Nucleus accumbens (tissue), 56 donors: ENCODE measurements around the gene CARMIL3.
A peak's percentile ranks its signal among the peaks of the same experiment; 100 is the strongest.

Experiments used
- DNase-seq, 56 donors: peaks; one replicate each; lab custom pipeline; 2025; lab: John Stamatoyannopoulos, UW

CARMIL3 gene

DNA sequence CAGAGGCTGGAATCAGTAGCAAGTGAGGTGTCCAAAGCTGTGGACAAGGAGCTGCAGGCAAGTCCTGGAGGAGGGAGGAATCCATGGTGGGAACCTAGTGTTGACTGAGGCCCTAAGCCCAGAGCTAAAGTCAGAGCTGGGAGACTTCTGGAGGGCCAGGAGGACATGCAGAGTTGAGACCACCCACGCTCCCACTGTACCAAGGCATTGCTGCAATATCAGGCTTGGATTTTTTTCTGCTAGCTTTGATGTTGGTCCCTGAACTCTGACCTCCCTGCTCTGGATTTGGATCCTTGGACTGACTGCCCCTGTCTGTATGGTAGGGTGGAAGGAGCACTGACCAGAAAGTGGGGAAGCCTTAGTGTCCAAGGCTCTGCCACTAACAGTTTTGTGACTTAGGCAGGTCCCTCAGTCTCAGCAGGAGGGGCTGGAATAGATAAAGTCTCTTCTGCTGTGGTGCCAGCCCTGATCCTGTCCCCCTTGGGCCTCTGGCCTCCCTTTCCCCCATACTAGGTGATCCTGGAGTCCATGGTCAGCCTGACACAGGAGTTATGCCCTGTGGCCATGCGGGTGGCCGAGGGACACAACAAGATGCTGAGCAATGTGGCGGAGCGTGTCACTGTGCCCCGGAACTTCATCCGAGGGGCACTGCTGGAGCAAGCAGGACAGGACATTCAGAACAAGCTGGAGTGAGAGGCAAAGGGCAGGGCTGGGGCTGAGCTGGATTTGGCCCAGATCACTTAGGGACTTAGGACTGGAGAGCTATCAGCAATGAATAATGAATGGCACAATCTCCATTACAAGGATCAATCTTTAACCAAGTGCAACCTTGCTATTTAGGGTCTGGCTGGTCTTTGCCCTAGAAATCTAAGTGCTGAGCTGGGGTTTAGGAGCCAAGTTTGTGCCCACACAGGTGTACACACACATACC lies 9.4 kb downstream of the CARMIL3 start:
- DNase-seq: no peak

DNA sequence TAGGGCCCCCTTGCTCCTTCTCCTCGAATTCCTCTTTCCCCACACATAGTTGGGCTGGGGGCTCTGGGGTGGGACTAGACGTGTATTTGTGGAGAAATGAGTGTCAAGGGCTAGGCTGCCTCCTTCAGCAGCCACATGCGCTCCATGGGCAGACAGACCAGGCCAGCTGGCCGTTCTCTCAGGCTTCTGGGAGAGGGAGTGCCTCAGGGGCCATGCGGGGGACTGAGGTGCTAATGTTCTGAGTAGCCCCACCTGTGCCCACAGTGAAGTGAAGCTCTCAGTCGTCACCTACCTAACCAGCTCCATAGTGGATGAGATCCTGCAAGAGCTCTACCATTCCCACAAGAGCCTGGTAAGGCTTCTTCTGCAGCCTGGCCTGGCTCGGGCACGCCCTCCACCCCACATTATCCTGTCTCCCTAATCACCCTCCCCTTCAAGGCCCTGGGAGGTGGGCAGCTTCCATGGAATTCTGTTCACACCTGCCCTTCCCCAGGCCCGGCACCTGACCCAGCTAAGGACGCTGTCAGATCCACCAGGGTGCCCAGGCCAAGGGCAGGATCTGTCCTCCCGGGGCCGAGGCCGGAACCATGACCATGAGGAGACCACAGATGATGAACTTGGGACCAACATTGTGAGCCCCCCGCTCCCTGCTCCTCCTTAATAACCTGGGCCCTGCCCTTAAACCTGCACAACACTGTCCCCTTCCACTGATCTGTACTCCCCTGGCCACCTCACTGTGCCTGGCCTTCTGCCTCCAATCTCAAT lies 10.6 kb downstream of the CARMIL3 start:
- DNase-seq: no peak

DNA sequence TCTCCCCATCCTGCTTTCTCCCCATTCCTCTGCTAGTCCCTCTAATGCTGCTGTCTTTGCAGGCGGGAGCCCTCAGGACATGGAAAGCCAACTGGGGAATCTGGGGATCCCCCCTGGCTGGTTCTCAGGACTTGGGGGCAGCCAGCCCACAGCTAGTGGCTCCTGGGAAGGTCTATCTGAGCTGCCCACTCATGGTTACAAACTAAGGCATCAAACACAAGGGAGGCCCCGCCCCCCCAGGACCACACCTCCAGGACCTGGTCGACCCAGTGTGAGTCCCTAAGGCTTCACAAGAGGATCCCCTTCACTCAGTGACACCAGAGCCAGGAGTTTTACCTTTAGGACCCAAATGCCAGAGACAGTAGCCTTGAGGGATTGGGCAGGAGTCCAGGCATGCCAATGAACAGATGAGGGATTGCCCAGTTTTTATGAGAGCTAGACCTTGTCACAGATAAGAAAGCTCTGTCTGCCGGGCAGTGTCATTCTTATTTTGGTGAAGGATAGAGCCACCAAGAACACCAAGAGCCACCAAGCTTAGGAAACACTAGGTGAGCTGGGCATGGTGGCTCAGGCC lies 11.5 kb downstream of the CARMIL3 start:
- DNase-seq: no peak

DNA sequence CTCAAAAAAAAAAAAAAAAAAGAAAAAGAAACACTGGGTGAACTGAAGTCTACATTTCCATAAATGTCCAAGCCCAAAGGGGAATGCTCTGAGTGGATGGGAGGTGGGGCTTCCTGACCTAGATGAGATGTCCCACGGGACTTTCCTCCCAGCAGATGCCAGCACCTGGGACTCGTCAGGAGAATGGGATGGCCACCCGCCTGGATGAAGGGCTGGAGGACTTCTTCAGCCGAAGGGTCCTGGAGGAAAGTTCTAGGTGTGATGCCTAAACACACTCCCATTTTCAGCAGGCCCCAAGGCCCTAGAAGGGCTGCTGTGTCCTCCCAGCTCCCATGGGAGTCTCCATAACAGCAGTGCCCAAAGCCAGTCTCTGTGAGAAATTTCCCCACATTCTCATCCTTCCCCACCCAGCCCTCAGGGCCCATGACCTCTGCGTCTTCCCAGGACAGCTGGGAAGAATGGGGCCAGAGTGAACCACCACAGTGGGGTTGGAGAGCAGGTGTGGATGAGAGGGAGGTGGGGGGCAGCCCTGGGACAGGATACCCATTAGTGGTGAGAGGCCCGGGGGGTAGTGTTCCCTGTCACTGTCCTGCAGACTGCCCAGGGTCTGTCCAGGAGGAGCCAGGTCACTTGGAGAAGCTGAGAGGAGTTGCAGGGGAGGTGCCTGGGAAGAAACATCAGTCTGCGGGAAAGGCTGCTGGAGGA lies 12.4 kb downstream of the CARMIL3 start:
- DNase-seq: no peak

DNA sequence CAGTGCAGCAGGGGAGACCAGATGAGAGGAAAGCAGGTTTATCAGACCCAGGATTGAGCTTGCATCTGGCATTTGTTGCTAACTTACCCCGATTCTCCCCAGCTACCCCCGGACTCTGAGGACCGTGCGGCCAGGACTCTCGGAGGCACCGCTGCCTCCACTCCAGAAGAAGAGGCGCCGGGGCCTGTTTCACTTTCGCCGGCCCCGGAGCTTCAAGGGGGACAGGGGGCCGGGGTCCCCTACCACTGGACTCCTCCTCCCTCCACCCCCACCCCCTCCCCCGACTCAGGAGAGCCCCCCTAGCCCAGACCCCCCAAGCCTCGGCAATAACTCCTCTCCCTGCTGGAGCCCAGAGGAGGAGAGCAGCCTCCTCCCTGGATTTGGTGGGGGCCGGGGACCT lies 13.0 kb downstream of the CARMIL3 start:
- DNase-seq: no peak

DNA sequence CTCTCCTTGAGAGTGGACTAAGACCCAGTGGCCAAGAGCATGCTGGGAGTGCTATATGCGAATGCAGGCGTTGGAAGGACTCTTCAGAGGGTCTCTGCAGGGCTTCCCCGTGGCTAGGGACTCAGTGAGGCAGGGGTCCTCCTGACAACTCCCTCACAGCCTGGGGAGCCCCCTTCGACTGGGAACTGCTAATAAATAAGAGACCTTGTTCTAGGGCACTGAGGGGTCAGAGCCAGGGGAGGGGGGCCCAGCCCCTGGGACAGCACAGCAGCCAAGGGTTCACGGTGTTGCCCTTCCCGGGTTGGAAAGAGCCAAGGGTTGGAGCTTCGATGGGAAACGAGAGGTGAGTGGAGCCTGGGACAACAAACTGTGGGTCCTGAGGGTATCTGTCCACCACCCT lies 13.6 kb downstream of the CARMIL3 start:
- DNase-seq: no peak

DNA sequence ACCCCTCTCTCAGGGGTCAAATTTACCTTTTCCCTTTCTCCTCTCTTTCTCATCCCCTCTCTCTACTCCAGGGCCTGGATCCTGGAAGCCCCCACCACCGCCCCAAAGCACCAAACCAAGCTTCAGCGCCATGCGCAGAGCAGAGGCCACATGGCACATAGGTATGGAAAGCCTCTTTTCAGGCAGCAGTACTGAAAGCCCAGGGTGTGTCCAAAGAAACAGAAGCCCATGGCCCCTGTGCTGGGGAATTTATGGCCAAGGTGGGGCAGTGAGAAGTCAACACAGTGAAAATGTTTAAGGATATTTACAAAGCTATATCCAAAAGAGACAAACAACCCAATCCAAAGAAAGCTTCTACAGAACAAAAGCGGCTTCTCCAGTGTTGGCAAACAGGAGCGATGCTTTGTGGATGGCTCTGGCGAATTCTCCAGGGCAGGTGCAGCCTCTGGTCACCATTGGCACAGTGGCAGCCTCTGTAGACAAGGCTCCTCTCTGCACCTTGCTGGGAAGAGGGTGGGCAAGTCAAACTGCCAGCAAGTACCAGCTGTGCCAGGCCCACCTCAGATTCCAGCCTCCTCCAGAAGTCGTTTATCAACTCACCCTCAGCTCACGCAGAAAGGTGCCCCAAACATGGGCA lies 14.8 kb downstream of the CARMIL3 start:
- no peak for DNase-seq

DNA sequence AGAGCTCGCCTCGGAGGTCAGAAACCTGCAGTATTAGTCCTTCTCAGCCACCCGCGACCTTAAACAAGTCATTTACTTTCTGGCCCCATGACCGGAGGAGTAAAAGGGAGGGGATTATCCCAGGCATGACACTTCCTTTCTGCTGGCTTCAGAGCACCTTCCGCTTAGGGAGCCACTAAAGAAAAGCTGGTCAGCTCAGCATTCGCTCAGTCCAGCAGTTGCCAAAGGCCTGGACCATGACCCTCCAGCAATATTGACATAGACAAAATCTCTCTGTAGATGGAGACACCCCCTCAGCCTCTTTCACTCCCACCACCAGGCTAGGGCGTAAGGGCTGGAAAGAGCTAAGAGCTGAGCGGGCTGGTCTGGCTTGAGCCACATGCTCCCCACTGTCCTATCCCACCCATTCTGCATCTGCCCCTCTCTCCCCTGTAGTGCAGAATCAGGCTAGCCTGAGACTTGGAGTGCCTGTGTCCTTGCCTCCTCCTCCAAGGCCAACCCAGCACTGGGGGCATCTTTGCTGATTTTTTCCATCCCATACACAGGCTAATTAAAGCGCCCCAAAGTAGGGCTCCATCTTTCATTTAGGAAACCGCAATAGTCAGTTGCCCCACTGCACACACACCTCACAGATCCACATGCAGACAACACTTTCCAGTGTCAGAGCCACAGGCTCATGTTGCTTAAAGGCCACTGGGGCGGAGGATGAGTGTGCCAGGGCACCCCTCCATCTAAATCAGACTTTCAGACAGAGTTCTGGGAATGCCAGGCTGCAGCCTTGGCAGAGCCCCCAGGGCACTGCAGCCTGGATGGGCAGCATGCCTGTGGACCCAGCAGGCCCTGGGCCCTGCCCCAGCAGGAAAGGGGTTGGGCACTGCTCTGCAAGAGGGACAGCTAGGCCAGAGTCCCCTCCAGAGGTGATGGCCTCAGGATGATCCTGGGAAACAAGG lies 15.6 kb downstream of the CARMIL3 start:
- DNase-seq: peak in 19 of 56 donors; percentile 20 to 59 (median 34)

DNA sequence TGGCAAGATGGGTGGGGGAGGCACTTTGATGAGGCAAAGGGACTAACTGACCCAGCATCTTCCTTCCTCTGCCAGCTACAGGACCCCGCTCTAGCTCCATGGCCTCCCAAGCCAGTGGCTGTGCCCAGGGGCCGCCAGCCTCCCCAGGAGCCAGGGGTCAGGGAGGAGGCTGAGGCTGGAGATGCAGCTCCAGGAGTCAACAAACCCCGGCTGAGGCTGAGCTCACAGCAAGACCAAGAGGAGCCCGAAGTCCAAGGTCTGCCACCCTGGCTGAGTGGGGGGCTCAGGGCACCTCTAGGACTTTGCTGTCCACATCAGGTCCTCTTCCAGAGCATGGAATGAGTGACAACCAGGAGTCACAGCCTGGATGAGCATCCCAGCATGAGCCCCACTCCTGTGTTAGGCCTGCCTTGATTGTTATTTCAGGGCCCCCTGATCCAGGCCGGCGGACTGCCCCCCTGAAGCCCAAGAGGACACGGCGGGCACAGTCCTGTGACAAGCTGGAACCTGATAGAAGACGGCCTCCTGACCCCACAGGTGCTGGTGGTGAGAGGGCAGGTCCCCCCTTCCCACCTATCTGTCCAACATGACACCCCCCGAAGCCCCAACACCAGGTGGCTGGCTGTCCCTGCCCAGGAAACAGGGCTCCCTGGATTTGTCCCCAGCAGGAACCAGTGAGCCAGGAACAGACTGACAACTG lies 17.1 kb downstream of the CARMIL3 start:
- no peak for DNase-seq

DNA sequence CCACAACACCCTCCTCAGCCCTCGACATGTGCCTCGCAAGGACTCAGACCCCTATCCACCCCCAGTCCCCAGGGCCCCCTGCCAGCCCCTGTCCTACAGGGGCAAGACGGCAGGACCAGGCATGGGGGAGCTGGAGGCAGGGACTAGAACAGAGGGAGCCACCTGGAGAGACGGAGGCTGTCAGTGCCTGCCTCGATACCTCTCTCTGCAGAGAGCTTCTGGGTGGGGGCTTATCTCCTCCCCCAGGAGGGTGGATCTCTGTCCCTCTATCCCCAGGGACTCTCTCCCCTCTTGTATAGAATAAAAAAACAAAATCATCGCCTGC lies 17.6 kb downstream of the CARMIL3 start:
- DNase-seq: no peak

DNA sequence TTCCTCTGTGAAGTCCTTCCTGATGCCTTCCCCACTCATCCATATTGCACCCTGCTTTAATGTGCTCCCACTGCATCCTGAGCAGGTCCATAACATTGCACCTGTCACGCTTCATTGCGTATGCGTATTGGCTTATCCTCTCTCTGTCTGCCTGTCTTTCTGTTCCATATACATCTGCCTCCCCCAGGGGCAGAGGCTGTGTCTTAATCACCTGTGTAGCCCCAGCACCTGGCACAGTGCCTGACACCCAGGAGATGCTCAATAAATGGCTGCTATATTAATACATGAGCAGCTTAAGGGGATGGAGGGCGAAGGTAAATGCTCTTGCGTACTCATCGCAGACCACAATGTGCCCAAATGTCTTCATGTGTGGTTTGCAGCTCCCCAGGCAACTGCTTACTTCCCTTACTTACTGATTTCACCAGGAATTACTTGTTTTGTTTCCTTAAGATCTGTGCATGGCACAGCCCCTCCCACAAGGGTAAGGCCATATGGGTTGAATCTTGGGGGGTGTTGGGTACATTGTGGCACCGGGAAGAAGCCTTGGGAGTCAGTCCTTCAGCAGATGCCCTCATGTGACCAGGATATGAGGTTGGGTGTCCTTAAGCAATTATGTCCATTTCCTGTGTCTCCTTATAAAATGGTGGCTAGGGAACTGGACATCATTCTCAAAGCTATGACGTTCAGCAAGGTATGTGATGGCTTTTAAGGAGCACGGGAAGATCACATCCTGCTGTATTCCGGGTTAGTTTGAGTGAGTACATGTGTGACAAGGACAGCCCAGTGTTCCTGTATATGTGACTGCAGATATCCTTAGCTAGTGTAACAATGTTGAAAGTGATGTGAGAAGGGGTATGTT lies 18.7 kb downstream of the CARMIL3 start:
- DNase-seq: no peak

DNA sequence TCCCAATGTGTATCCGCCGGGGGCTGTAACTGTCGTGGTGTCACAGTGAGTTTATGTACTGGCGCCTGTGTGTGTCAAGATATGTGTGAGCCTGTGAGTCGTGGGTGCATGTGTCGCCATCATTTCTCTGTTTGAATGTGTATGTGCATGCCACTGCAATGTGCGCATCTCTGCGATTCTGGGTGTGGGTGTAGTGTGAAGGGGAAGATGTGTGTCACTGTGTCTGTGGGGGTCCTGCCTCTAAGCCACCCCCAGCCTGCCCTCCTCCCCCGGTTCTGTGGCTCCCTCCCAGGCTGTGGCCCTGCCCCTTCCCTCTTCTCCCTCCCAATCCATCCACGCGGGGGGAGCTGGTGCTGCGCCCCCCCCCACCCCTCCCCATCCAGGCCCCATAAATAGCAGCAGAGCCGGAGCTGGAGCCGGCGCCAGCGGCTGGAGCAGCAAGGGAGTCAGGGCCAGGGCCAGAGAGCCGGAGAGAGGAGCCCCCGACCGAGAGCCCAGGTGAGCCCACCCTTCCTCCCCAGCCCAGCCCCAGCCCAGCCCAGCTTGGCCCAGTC lies 19.4 kb downstream of the CARMIL3 start, which contains the start of gene CPNE6:
CPNE6 (plus strand) TSS at position 419 of the 554 bp plus-strand sequence. CDS start 1,375 bp downstream, outside the sequence.
- DNase-seq: peak in 30 of 56 donors; percentile 12 to 72 (median 44)

DNA sequence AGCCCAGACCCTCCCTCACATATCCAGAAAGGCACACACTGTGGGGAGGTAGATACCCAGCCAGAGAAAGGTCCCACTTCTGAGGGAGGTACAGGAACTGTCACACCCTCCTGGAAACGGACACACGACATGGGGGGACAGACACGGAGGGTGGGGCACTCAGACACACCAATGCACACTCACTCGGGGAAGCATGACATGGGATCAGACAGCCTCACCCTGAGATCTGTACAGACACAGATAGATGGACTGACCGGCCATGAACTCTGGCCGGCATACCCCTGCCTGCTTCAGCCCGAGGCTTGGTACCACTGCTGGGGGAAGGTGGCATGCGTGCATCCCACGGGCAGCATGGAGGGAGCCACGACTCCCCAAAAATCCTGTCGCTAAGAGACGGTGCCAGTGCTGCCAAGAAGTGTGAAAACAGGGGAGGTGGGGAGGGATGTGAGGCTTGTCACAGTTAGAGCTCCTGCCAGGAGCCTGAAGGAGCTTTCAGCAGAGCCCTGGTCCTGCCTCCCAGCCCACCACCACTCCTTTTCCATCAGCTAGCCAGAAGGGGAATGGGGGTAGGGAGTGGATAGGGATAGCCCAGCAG lies 20.1 kb downstream of the CARMIL3 start:
- DNase-seq: peak in 32 of 56 donors; percentile 23 to 70 (median 51)

DNA sequence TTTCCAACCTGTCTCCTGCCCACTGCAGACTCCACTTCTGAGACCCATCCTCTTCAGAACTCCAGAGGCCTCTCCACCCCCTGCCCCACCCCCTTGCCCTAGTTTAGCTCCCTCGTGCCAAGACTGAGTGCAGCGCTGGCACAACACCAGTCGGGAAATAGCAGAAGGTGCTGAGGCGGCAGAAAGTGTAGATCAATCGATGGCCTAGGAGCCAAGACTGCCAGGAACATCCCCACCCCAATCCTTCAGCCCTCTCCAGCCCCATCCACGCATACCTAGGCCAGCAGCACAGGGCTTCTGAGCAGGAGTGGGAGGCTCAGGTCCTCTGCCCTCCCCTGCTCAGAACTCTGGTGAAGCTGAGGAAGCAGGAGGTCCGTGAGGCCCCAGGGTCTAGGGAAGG lies 20.6 kb downstream of the CARMIL3 start:
- peak in 32 of 56 donors; percentile 16 to 69 (median 48) for DNase-seq

DNA sequence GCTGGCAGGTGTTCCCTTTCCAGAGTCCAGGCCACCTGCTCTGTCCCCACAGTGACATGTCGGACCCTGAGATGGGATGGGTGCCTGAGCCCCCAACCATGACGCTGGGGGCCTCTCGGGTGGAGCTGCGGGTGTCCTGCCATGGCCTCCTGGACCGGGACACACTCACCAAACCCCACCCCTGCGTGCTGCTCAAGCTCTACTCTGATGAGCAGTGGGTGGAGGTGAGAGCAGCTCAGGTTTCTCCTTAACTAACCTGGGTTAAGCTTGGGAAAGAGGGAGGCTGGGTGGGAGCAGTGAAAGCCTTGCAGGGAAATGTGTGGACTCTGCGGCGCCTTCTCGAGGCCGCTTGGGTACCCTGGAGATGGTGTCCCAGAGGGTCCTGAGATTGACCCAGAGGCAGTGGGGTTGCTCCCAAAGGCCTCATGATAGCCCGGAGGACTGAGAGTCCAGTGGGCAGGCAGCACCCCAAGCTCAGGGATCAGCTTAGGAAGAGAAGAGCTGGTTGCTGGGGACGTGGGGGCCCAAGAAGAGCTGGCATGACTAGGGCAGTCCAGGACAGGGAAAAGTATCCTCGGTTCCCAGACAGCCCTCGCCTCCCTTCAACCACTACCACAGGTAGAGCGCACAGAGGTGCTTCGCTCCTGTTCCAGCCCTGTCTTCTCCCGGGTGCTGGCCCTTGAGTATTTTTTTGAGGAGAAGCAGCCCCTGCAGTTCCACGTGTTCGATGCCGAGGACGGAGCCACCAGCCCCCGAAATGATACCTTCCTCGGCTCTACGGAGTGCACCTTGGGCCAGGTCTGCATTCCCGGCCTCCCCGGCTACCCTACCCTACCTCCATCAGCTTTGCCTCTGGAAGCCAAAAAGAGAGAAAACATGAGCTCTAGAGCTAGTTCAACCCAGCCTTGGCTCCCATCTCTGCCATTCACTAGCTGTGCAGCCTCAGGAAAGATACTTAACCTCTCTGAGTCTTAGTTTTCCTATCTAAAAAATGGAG lies 21.4 kb downstream of the CARMIL3 start:
- peak in 2 of 56 donors; percentile 11 to 12 for DNase-seq
